Neural cell (in vitro differentiated cells): ENCODE measurements around the gene HS3ST1.

Experiments used
- EP300 ChIP-seq: fragments of 450-650 bp; conservative IDR thresholded peaks from 2 replicates; pipeline ENCODE4 v1.6.1; 2014; ENCODE audit warnings: antibody characterized with exemption, mild to moderate bottlenecking, moderate library complexity; ENCODE audit not compliant: poor library complexity, severe bottlenecking
- EZH2 ChIP-seq: fragments of 200-600, 300-800 bp; shearing (Covaris generic), sonication (generic); IDR thresholded peaks from 2 replicates; pipeline ENCODE4 v1.6.1; 2014; ENCODE audit warnings: antibody characterized with exemption, low read length, borderline replicate concordance, mild to moderate bottlenecking; ENCODE audit not compliant: insufficient read depth, poor library complexity, severe bottlenecking
- POLR2AphosphoS5 ChIP-seq: IDR thresholded peaks from 2 replicates; pipeline ENCODE4 v1.6.1; 2012
- RAD21 ChIP-seq: fragments of 450-650 bp; conservative IDR thresholded peaks from 2 replicates; pipeline ENCODE4 v1.6.1; 2014; ENCODE audit warnings: antibody characterized with exemption, mild to moderate bottlenecking, moderate library complexity
- TF ChIP-seq, protein P1 (sequence below): fragments of 450-650 bp; IDR thresholded peaks from 2 replicates; pipeline ENCODE4 v1.5.1; 2014; ENCODE audit warnings: antibody characterized with exemption, mild to moderate bottlenecking, moderate library complexity; ENCODE audit not compliant: poor library complexity, severe bottlenecking

- TF ChIP-seq, protein P1, sequence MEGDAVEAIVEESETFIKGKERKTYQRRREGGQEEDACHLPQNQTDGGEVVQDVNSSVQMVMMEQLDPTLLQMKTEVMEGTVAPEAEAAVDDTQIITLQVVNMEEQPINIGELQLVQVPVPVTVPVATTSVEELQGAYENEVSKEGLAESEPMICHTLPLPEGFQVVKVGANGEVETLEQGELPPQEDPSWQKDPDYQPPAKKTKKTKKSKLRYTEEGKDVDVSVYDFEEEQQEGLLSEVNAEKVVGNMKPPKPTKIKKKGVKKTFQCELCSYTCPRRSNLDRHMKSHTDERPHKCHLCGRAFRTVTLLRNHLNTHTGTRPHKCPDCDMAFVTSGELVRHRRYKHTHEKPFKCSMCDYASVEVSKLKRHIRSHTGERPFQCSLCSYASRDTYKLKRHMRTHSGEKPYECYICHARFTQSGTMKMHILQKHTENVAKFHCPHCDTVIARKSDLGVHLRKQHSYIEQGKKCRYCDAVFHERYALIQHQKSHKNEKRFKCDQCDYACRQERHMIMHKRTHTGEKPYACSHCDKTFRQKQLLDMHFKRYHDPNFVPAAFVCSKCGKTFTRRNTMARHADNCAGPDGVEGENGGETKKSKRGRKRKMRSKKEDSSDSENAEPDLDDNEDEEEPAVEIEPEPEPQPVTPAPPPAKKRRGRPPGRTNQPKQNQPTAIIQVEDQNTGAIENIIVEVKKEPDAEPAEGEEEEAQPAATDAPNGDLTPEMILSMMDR: no peak
- no peak for TF ChIP-seq POLR2AphosphoS5
- TF ChIP-seq EZH2: no peak
- TF ChIP-seq EP300: no peak
- no peak for TF ChIP-seq RAD21
These were observed 3.8 kb downstream of the HS3ST1 start for GRCh38 chr4:11424856-11425255.
